A549 (cell line): Measurements from ENCODE around the gene ZC3HAV1. TPM values are rescaled to one million over a fixed set of nuclear protein-coding genes. Genes with fewer than 3 reads are reported as not detected.

ENCODE experiments used
- ATAC-seq, 2 experiments: fragments of 200-7000 bp in 1 of 2; fragments of >200 bp in 1 of 2; cut with Nextera tagmentation in 1 of 2; cut with Tn5 transposase in 1 of 2; 3 replicates each; pipeline versions ENCODE4 v1.8.0 to v1.9.1; 2018 to 2020; ENCODE audit warnings: mild to moderate bottlenecking in 1 of 2, moderate library complexity in 1 of 2
- CTCF ChIA-PET: fragments of 300-600 bp; sonication (Branson Sonifier 250); formaldehyde crosslinking; extraction: SDS; loops from one replicate; lab custom pipeline; 2021; ENCODE audit warnings: antibody characterized with exemption, inconsistent platforms; lab: Yijun Ruan, JAX
- POLR2A ChIA-PET: fragments of 350-600 bp; formaldehyde crosslinking; extraction: SDS; loops from one replicate; lab custom pipeline; 2021; ENCODE audit warnings: antibody characterized with exemption, inconsistent platforms; lab: Yijun Ruan, JAX
- DNase-seq, 2 experiments: peaks; one replicate each; pipeline versions ENCODE4 v3.0.0 to v3.0.0-alpha.2; 2011 to 2016; ENCODE audit warnings: low read depth in 1 of 2, low spot score in 1 of 2
- FAIRE-seq: peaks from 2 replicates; lab custom pipeline; 2011; peaks lifted over from hg19 to GRCh38; lab: Jason Lieb, UNC
- H3K27ac ChIP-seq, 2 experiments: fragments of >200 bp; sonication (Bioruptor Twin); formaldehyde crosslinking; 3 replicates each; pipeline ENCODE4 v1.5.1; 2016 to 2017
- H3K4me1 ChIP-seq: fragments of >200 bp; sonication (Bioruptor Twin); formaldehyde crosslinking; 3 replicates; pipeline ENCODE4 v1.6.1; 2016
- H3K4me2 ChIP-seq: fragments of >200 bp; sonication (Bioruptor Twin); formaldehyde crosslinking; 3 replicates; pipeline ENCODE4 v1.6.1; 2016
- H3K4me3 ChIP-seq: fragments of >200 bp; sonication (Bioruptor Twin); formaldehyde crosslinking; 3 replicates; pipeline ENCODE4 v1.5.1; 2016
- H3K9me3 ChIP-seq: fragments of >200 bp; sonication (Bioruptor Twin); formaldehyde crosslinking; 3 replicates; pipeline ENCODE4 v1.6.1; 2016
- ATOH8 ChIP-seq: fragments of 250-450 bp; sonication (Bioruptor Pico); IDR thresholded peaks from 2 replicates; pipeline ENCODE4 v1.5.0; 2020; ENCODE audit warnings: low read depth, mild to moderate bottlenecking, moderate library complexity
- BCL3 ChIP-seq: fragments of >200 bp; sonication (Bioruptor Twin); formaldehyde crosslinking; IDR thresholded peaks from 3 replicates; pipeline ENCODE4 v1.6.1; 2016
- CBX8 ChIP-seq: fragments of 200-600 bp; sonication (generic); IDR thresholded peaks from 2 replicates; pipeline ENCODE4 v1.6.1; 2016
- CHD2 ChIP-seq: fragments of 150-350 bp; IDR thresholded peaks from 2 replicates; pipeline ENCODE4 v1.6.1; 2014; ENCODE audit warnings: low read length; ENCODE audit not compliant: partially characterized antibody
- CHD4 ChIP-seq: fragments of 200-600 bp; sonication (generic); IDR thresholded peaks from 2 replicates; pipeline ENCODE4 v1.6.1; 2016; ENCODE audit warnings: antibody characterized with exemption, mild to moderate bottlenecking, borderline replicate concordance
- E2F6 ChIP-seq: IDR thresholded peaks from 2 replicates; pipeline ENCODE4 v1.6.1; 2012; ENCODE audit warnings: low read depth, borderline replicate concordance
- EHF ChIP-seq: fragments of 250-450 bp; sonication (Bioruptor Pico); IDR thresholded peaks from 2 replicates; pipeline ENCODE4 v1.5.0; 2020; ENCODE audit warnings: mild to moderate bottlenecking
- EHMT2 ChIP-seq: fragments of 200-600 bp; sonication (generic); IDR thresholded peaks from 2 replicates; pipeline ENCODE4 v1.6.1; 2016; ENCODE audit warnings: antibody characterized with exemption, low read depth, mild to moderate bottlenecking, moderate library complexity
- EP300 ChIP-seq, 2 experiments: fragments of >200 bp; sonication (Bioruptor Twin); formaldehyde crosslinking; IDR thresholded peaks; 2 replicates in 1 of 2; 3 replicates in 1 of 2; pipeline ENCODE4 v1.6.1; 2016 to 2017
- ESRRA ChIP-seq: fragments of 150-350 bp; IDR thresholded peaks from 2 replicates; pipeline ENCODE4 v1.6.1; 2014; ENCODE audit warnings: mild to moderate bottlenecking, low read length, borderline replicate concordance
- FOXS1 ChIP-seq: fragments of 250-450 bp; sonication (Bioruptor Pico); IDR thresholded peaks from 2 replicates; pipeline ENCODE4 v1.5.0; 2020; ENCODE audit warnings: mild to moderate bottlenecking, moderate library complexity
- GATA3 ChIP-seq: IDR thresholded peaks from 2 replicates; pipeline ENCODE4 v1.6.1; 2012; ENCODE audit warnings: borderline replicate concordance
- HDAC2 ChIP-seq: fragments of 200-600 bp; sonication (generic); IDR thresholded peaks from 2 replicates; pipeline ENCODE4 v1.6.1; 2016
- HEYL ChIP-seq: fragments of 250-450 bp; sonication (Bioruptor Pico); IDR thresholded peaks from 2 replicates; pipeline ENCODE4 v1.8.0; 2021; ENCODE audit warnings: mild to moderate bottlenecking, moderate library complexity
- HMGXB4 ChIP-seq: fragments of 250-450 bp; sonication (Bioruptor Pico); IDR thresholded peaks from 2 replicates; pipeline ENCODE4 v1.5.0; 2021; ENCODE audit warnings: mild to moderate bottlenecking, moderate library complexity, borderline replicate concordance
- HOXB13 ChIP-seq: fragments of 250-450 bp; sonication (Bioruptor Pico); IDR thresholded peaks from 2 replicates; pipeline ENCODE4 v1.5.0; 2020; ENCODE audit warnings: low read depth, mild to moderate bottlenecking, moderate library complexity
- HOXB5 ChIP-seq: fragments of 250-450 bp; sonication (Bioruptor Pico); IDR thresholded peaks from 2 replicates; pipeline ENCODE4 v1.5.0; 2020; ENCODE audit warnings: mild to moderate bottlenecking, moderate library complexity
- MAX ChIP-seq: IDR thresholded peaks from 2 replicates; pipeline ENCODE4 v1.6.1; 2012
- MAZ ChIP-seq: fragments of 150-350 bp; IDR thresholded peaks from 2 replicates; pipeline ENCODE4 v1.6.1; 2014; ENCODE audit warnings: antibody characterized with exemption, low read depth, low read length, borderline replicate concordance
- NPAS2 ChIP-seq: fragments of 250-450 bp; sonication (Bioruptor Pico); IDR thresholded peaks from 2 replicates; pipeline ENCODE4 v1.8.0; 2022; ENCODE audit warnings: mild to moderate bottlenecking, moderate library complexity, borderline replicate concordance
- NR3C1 ChIP-seq: fragments of >200 bp; sonication (Bioruptor Twin); formaldehyde crosslinking; IDR thresholded peaks from 3 replicates; pipeline ENCODE4 v1.6.1; 2017
- POLR2A ChIP-seq: IDR thresholded peaks from 2 replicates; pipeline ENCODE4 v1.6.1; 2012; ENCODE audit warnings: mild to moderate bottlenecking, low read length
- POLR2AphosphoS2 ChIP-seq: conservative IDR thresholded peaks from 2 replicates; pipeline ENCODE4 v1.6.1; 2012; ENCODE audit warnings: low read length, improper control_type of control experiment, inconsistent platforms
- SMC3 ChIP-seq: fragments of >200 bp; sonication (Bioruptor Twin); formaldehyde crosslinking; IDR thresholded peaks from 3 replicates; pipeline ENCODE4 v1.6.1; 2018; ENCODE audit warnings: inconsistent platforms
- TP53 ChIP-seq: fragments of 250-450 bp; sonication (Bioruptor Pico); IDR thresholded peaks from 2 replicates; pipeline ENCODE4 v1.5.0; 2021; ENCODE audit warnings: mild to moderate bottlenecking, moderate library complexity
- ZC3H11A ChIP-seq: fragments of 450-650 bp; IDR thresholded peaks from 2 replicates; pipeline ENCODE4 v1.6.1; 2014; ENCODE audit warnings: antibody characterized with exemption, mild to moderate bottlenecking
- ZFP36 ChIP-seq: fragments of 450-650 bp; IDR thresholded peaks from 2 replicates; pipeline ENCODE4 v1.6.1; 2014; ENCODE audit warnings: borderline replicate concordance; ENCODE audit not compliant: partially characterized antibody
- WGBS: methylation state at CpG from one replicate; pipeline ENCODE4 v1.1.6; 2017; ENCODE audit errors: missing lambda C conversion rate; 5-methylcytosine and 5-hydroxymethylcytosine counted together
- polyA plus RNA-seq, 4 experiments: library from polyadenylated mRNA; depleted of rRNA in 3 of 4; stranded (reverse); fragments of >200 nt; fragmentation: RNase III in 1 of 4; extraction: RNeasy Plus Mini Kit Qiagen cat#74134 plus additional on column Dnase treatment in 1 of 4; gene quantifications; 2 replicates in 3 of 4; 3 replicates in 1 of 4; pipeline ENCODE4 v1.2.3, GENCODE V29; 2011 to 2017

ZC3HAV1 gene
- polyA plus RNA-seq, 2 of the 4 experiments (the other 2 are of a cell fraction) = 22.2 to 32.1 TPM

GRCh38 chr7:139105484-139105883 is 4.0 kb downstream of the ZC3HAV1 start (continued):
- TF ChIP-seq E2F6 = no peak
- no peak for TF ChIP-seq NPAS2
- TF ChIP-seq EHF = no peak
- TF ChIP-seq CHD2 = no peak
- no peak for TF ChIP-seq ZC3H11A
- TF ChIP-seq EP300 (IDR thresholded peaks at IDR 0.05) = no peak
- TF ChIP-seq TP53 (CRISPR knock-in tag) = no peak
- no peak for TF ChIP-seq EHMT2

- Histone ChIP-seq H3K4me3 (no peak overlapping the region), H3K27ac (no peak overlapping the region), H3K9me3 (no peaks in the 10 kb centered on the region), H3K4me1 (peaks cover 40% of the 10 kb centered on the region; the same call in 2 of the 3 replicates), H3K4me2 (peak overlapping the region; percentile 32; the same call in 2 of the 3 replicates)
- ATAC-seq (no peak), DNase-seq (no peak), FAIRE-seq (no peak)
- 81% methylated on average over 8 of the region's 8 CpGs for WGBS
- ChIA-PET CTCF (interaction anchor here (1.4 kb wide), 1 partner anchor 24 kb away, joined by 4 read pairs; no protein-coding TSS in a partner anchor), POLR2A (no interaction called here)
- TF ChIP-seq HDAC2 (no peak), FOXS1 (CRISPR knock-in tag) (no peak), ZFP36 (no peak), CBX8 (no peak), ESRRA (no peak), ZC3H11A (no peak), MAZ (no peak), BCL3 (no peak), ATOH8 (no peak), POLR2A (no peak), HOXB5 (no peak), MAX (no peak), POLR2AphosphoS2 (no peak), SMC3 (no peak), NPAS2 (no peak), NR3C1 (no peak)
Observed at GRCh38 chr7:139104091-139104450, 5.4 kb downstream of the ZC3HAV1 start.

- peaks cover 40% of the 10 kb centered on the region; the same call in 2 of the 3 replicates for H3K4me1 ChIP-seq
- H3K4me3 ChIP-seq = no peak overlapping the region
- DNase-seq (no peak), FAIRE-seq (no peak), ATAC-seq (no peak)
- POLR2A ChIA-PET = no interaction called here
- CTCF ChIA-PET = interaction anchor here (1.4 kb wide), 1 partner anchor 25 kb away, joined by 4 read pairs; no protein-coding TSS in a partner anchor
- H3K4me2 ChIP-seq = peak overlapping the region; percentile 32; the same call in 1 of the 3 replicates
- H3K9me3 ChIP-seq = no peaks in the 10 kb centered on the region
- H3K27ac ChIP-seq = no peak overlapping the region
- 91% methylated on average over 5 of the region's 5 CpGs for WGBS
- TF ChIP-seq NR3C1 (no peak), POLR2A (no peak), ZFP36 (no peak), HEYL (no peak), CHD4 (no peak), GATA3 (no peak), CBX8 (no peak), MAX (no peak), E2F6 (no peak), HMGXB4 (CRISPR knock-in tag) (no peak), EHF (no peak), HOXB13 (CRISPR knock-in tag) (no peak)
Observed at GRCh38 chr7:139103057-139103815, 6.3 kb downstream of the ZC3HAV1 start.
